ENCODE data around the gene PHF8. TPM values are rescaled to one million over a fixed set of nuclear protein-coding genes. Genes with fewer than 3 reads are reported as not detected.

The PHF8 gene
- total RNA-seq, 1 donor from 2014 or later = 22.3 TPM

DNA sequence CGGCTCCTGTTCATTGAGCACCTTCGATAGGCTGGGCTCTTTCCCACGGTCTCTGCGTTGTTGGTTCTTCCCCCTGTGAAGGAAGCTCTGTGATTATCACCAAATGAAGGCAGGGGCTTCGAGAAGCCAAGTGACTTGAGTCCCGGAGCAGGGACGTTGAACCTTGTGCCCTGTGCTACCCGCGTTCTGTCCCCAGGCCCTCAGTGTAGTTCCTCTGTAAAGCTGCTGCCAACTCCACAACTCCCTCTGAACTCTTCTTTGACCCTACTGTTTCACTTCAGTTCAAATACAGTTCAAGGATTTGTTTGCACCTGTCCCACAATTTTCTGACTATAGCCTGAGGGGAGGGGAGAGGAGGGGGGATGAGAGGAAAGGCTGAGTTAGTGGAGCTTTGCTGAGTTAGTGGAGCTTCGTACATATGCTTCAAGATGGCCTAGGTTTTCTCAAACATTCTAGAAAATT is 635 bp upstream of the PHF8 start:
- H3K36me3 ChIP-seq = no peaks in the 10 kb centered on the region
- H3K4me3 Mint-ChIP-seq = peak overlapping the region; percentile 96
- H3K9ac ChIP-seq = peak overlapping the region; percentile 22
- no peaks in the 10 kb centered on the region for H4K20me1 ChIP-seq (ENCODE audit: low read depth)
- H3K27me3 ChIP-seq = no peaks in the 10 kb centered on the region
- peaks cover 9% of the 10 kb centered on the region for H3K9me3 Mint-ChIP-seq
- peaks cover 20% of the 10 kb centered on the region for H3K4me1 Mint-ChIP-seq
- H2AFZ ChIP-seq (replicated peaks) = peak overlapping the region; percentile 36
- peak overlapping the region; percentile 65 for H3K4me2 ChIP-seq
- H3K27me3 Mint-ChIP-seq (ENCODE audit: insufficient read depth, low read depth) = peaks cover 6% of the 10 kb centered on the region
- DNase-seq (ENCODE audit: low spot score) = no peak
- H3K4me3 ChIP-seq = peak overlapping the region; percentile 61
- no peak for TF ChIP-seq EZH2phosphoT487 (IDR thresholded peaks at IDR 0.05)
- TF ChIP-seq, protein P1, sequence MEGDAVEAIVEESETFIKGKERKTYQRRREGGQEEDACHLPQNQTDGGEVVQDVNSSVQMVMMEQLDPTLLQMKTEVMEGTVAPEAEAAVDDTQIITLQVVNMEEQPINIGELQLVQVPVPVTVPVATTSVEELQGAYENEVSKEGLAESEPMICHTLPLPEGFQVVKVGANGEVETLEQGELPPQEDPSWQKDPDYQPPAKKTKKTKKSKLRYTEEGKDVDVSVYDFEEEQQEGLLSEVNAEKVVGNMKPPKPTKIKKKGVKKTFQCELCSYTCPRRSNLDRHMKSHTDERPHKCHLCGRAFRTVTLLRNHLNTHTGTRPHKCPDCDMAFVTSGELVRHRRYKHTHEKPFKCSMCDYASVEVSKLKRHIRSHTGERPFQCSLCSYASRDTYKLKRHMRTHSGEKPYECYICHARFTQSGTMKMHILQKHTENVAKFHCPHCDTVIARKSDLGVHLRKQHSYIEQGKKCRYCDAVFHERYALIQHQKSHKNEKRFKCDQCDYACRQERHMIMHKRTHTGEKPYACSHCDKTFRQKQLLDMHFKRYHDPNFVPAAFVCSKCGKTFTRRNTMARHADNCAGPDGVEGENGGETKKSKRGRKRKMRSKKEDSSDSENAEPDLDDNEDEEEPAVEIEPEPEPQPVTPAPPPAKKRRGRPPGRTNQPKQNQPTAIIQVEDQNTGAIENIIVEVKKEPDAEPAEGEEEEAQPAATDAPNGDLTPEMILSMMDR (IDR thresholded peaks at IDR 0.05) = no peak
- TF ChIP-seq EZH2 (IDR thresholded peaks at IDR 0.05) = no peak
- no peaks in the 10 kb centered on the region for H3K36me3 Mint-ChIP-seq
- H3K79me2 ChIP-seq (ENCODE audit: low read depth) = peaks cover 7% of the 10 kb centered on the region
- H3K27ac Mint-ChIP-seq = peak overlapping the region; percentile 99
- H3K9me3 ChIP-seq (ENCODE audit: low read depth) = no peaks in the 10 kb centered on the region
- H3K27ac ChIP-seq = peak overlapping the region; percentile 96
- peaks cover 15% of the 10 kb centered on the region for H3F3A ChIP-seq (ENCODE audit: low read depth)
- peaks cover 8% of the 10 kb centered on the region for H3K4me1 ChIP-seq

DNA sequence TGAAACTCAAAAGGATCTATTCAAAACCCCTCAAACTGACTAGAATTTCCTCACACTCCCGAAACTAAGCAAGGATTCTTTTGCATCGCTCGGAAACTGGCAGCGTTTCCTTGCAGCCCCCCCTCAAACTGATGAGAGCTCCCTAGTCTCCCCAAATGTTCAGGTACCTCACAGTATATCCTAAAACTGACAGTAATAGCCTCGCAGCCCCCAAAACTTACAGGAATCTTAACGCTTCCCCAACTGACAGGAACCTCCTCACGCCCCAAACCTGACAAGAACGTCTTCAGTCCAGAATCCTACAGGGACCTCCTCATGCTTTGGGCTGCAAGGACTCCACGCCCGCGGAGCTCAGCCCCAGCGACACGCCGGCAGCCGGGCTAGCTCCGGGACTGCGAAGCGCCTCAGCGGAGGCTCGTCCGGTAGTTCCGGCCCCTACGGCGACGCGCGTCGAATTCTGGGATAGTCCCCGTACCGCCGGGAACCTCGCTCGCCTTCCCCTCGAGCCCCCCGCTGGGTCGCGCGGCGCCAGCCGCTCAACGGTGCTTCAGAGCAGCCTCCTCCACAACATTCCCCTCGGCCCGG is 640 bp downstream of the PHF8 start:
- H3K9me3 ChIP-seq (ENCODE audit: low read depth) = no peaks in the 10 kb centered on the region
- Mint-ChIP-seq H3K9me3 (peaks cover 9% of the 10 kb centered on the region), H3K4me1 (peaks cover 14% of the 10 kb centered on the region), H3K4me3 (peak overlapping the region; percentile 96), H3K27me3 (ENCODE audit: insufficient read depth, low read depth) (peaks cover 6% of the 10 kb centered on the region), H3K36me3 (no peaks in the 10 kb centered on the region), H3K27ac (peak overlapping the region; percentile 97)
- H3K4me1 ChIP-seq = peaks cover 8% of the 10 kb centered on the region
- H4K20me1 ChIP-seq (ENCODE audit: low read depth) = no peaks in the 10 kb centered on the region
- no peaks in the 10 kb centered on the region for H3K36me3 ChIP-seq
- H3K27ac ChIP-seq = peak overlapping the region; percentile 98
- H2AFZ ChIP-seq (replicated peaks) = no peak overlapping the region
- H3K4me3 ChIP-seq = peak overlapping the region; percentile 61
- peak overlapping the region; percentile 85 for H3K9ac ChIP-seq
- DNase-seq (ENCODE audit: low spot score) = peak; percentile 77
- peak overlapping the region; percentile 86 for H3K4me2 ChIP-seq
- no peak for TF ChIP-seq EZH2 (IDR thresholded peaks at IDR 0.05)
- no peak for TF ChIP-seq EZH2phosphoT487 (IDR thresholded peaks at IDR 0.05)
- TF ChIP-seq, protein P1 (IDR thresholded peaks at IDR 0.05) = no peak
- H3K27me3 ChIP-seq = no peaks in the 10 kb centered on the region
- H3K79me2 ChIP-seq (ENCODE audit: low read depth) = peaks cover 7% of the 10 kb centered on the region
- H3F3A ChIP-seq (ENCODE audit: low read depth) = peaks cover 15% of the 10 kb centered on the region

DNA sequence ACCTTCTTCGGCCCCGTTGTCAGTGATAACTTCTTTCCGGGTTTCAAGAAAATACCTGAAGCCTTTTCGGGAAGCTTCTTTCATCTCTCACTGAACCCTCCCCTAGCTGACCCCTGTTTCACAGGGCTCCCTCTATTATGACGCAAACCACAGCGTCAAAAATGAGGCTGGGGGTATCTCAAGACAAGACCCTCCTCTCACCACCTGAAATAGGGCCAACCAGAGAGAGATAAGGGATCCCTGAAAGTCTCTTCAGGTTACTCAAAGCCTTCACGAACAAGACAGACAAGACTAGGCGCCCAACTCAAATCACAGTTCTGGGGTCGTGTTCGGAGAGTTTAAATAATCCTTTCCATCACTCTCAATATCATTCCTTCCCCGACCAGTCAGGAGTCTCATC is 1.2 kb downstream of the PHF8 start:
- Histone ChIP-seq H3K4me1 (peaks cover 8% of the 10 kb centered on the region), H3K4me2 (peak overlapping the region; percentile 86), H3K27ac (no peak overlapping the region), H4K20me1 (ENCODE audit: low read depth) (no peaks in the 10 kb centered on the region), H3K9me3 (ENCODE audit: low read depth) (no peaks in the 10 kb centered on the region), H3K79me2 (ENCODE audit: low read depth) (peaks cover 7% of the 10 kb centered on the region), H3F3A (ENCODE audit: low read depth) (peaks cover 15% of the 10 kb centered on the region), H2AFZ (replicated peaks) (peak overlapping the region; percentile 46), H3K36me3 (no peaks in the 10 kb centered on the region), H3K9ac (peak overlapping the region; percentile 85), H3K4me3 (peak overlapping the region; percentile 61), H3K27me3 (no peaks in the 10 kb centered on the region)
- Mint-ChIP-seq H3K27me3 (ENCODE audit: insufficient read depth, low read depth) (peaks cover 3% of the 10 kb centered on the region), H3K27ac (peak overlapping the region; percentile 88), H3K36me3 (no peaks in the 10 kb centered on the region), H3K4me1 (peaks cover 10% of the 10 kb centered on the region), H3K4me3 (peak overlapping the region; percentile 96), H3K9me3 (peaks cover 9% of the 10 kb centered on the region)
- TF ChIP-seq EZH2phosphoT487 (IDR thresholded peaks at IDR 0.05) (no peak), EZH2 (IDR thresholded peaks at IDR 0.05) (no peak)
- TF ChIP-seq, protein P1 (IDR thresholded peaks at IDR 0.05) = no peak
- DNase-seq (ENCODE audit: low spot score) = no peak
